HL-60 (cell line): ENCODE measurements around the gene SASH3.

Experiments
- DNase-seq, 2 experiments: peaks; one replicate each; pipeline ENCODE4 v3.0.0-alpha.2; 2010 to 2020; ENCODE audit warnings: low read depth in 1 of 2, low spot score in 1 of 2
- H3K27ac ChIP-seq: fragments of 250-450 bp; sonication (Bioruptor Pico); replicated peaks from 2 replicates; pipeline ENCODE4 v1.5.1; 2020; ENCODE audit warnings: mild to moderate bottlenecking, moderate library complexity
- H3K27me3 ChIP-seq: fragments of 250-450 bp; sonication (Bioruptor Pico); 2 replicates; pipeline ENCODE4 v1.5.1; 2021; ENCODE audit warnings: mild to moderate bottlenecking, moderate library complexity; ENCODE audit not compliant: insufficient read depth, poor library complexity, severe bottlenecking
- H3K4me3 ChIP-seq: replicated peaks from 2 replicates; pipeline ENCODE4 v1.5.1; 2011; ENCODE audit warnings: mild to moderate bottlenecking, control low read depth, low read length; ENCODE audit not compliant: insufficient read depth
- GABPA ChIP-seq: IDR thresholded peaks from 2 replicates; pipeline ENCODE4 v1.6.1; 2012; ENCODE audit warnings: low read depth
- POLR2AphosphoS5 ChIP-seq: IDR thresholded peaks from 2 replicates; pipeline ENCODE4 v1.6.1; 2012; ENCODE audit warnings: low read depth
- SPI1 ChIP-seq: IDR thresholded peaks from 2 replicates; pipeline ENCODE4 v1.6.1; 2012; ENCODE audit warnings: low read depth, mild to moderate bottlenecking, borderline replicate concordance
- TF ChIP-seq, protein P1 (sequence below): IDR thresholded peaks from 2 replicates; pipeline ENCODE4 v1.6.1; 2012; ENCODE audit warnings: low read depth; ENCODE audit not compliant: insufficient replicate concordance
- TF ChIP-seq, protein P2 (sequence below): IDR thresholded peaks from one replicate; pipeline ENCODE4 v1.5.1; 2011; ENCODE audit warnings: low read length, control low read depth, inconsistent platforms; ENCODE audit not compliant: insufficient read depth

Gene SASH3

DNA sequence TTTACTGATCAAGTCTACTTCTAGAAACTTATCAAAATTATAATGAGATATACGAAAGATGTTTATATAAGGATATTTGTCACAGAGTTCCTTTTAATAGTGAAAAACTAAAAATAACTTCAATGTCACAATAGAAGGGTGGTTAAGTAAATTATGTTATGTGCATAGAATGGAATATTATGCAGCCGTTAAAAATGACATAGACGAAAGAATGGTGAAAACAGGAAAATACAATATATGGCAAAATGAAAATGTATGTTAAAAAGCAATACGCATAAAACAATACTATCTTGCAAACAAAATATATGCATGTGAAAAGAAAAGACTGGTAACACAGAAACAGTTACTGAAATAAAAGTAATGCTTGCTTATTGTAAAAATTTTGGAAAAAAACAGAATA is 44.9 kb downstream of the SASH3 start:
- no peak overlapping the region for H3K27ac ChIP-seq
- DNase-seq = no peak
- H3K4me3 ChIP-seq = no peak overlapping the region
- no peaks in the 10 kb centered on the region for H3K27me3 ChIP-seq
- no peak for TF ChIP-seq SPI1
- no peak for TF ChIP-seq POLR2AphosphoS5
- TF ChIP-seq, protein P1, sequence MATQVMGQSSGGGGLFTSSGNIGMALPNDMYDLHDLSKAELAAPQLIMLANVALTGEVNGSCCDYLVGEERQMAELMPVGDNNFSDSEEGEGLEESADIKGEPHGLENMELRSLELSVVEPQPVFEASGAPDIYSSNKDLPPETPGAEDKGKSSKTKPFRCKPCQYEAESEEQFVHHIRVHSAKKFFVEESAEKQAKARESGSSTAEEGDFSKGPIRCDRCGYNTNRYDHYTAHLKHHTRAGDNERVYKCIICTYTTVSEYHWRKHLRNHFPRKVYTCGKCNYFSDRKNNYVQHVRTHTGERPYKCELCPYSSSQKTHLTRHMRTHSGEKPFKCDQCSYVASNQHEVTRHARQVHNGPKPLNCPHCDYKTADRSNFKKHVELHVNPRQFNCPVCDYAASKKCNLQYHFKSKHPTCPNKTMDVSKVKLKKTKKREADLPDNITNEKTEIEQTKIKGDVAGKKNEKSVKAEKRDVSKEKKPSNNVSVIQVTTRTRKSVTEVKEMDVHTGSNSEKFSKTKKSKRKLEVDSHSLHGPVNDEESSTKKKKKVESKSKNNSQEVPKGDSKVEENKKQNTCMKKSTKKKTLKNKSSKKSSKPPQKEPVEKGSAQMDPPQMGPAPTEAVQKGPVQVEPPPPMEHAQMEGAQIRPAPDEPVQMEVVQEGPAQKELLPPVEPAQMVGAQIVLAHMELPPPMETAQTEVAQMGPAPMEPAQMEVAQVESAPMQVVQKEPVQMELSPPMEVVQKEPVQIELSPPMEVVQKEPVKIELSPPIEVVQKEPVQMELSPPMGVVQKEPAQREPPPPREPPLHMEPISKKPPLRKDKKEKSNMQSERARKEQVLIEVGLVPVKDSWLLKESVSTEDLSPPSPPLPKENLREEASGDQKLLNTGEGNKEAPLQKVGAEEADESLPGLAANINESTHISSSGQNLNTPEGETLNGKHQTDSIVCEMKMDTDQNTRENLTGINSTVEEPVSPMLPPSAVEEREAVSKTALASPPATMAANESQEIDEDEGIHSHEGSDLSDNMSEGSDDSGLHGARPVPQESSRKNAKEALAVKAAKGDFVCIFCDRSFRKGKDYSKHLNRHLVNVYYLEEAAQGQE = no peak
- TF ChIP-seq, protein P2, sequence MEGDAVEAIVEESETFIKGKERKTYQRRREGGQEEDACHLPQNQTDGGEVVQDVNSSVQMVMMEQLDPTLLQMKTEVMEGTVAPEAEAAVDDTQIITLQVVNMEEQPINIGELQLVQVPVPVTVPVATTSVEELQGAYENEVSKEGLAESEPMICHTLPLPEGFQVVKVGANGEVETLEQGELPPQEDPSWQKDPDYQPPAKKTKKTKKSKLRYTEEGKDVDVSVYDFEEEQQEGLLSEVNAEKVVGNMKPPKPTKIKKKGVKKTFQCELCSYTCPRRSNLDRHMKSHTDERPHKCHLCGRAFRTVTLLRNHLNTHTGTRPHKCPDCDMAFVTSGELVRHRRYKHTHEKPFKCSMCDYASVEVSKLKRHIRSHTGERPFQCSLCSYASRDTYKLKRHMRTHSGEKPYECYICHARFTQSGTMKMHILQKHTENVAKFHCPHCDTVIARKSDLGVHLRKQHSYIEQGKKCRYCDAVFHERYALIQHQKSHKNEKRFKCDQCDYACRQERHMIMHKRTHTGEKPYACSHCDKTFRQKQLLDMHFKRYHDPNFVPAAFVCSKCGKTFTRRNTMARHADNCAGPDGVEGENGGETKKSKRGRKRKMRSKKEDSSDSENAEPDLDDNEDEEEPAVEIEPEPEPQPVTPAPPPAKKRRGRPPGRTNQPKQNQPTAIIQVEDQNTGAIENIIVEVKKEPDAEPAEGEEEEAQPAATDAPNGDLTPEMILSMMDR = no peak
- no peak for TF ChIP-seq GABPA

DNA sequence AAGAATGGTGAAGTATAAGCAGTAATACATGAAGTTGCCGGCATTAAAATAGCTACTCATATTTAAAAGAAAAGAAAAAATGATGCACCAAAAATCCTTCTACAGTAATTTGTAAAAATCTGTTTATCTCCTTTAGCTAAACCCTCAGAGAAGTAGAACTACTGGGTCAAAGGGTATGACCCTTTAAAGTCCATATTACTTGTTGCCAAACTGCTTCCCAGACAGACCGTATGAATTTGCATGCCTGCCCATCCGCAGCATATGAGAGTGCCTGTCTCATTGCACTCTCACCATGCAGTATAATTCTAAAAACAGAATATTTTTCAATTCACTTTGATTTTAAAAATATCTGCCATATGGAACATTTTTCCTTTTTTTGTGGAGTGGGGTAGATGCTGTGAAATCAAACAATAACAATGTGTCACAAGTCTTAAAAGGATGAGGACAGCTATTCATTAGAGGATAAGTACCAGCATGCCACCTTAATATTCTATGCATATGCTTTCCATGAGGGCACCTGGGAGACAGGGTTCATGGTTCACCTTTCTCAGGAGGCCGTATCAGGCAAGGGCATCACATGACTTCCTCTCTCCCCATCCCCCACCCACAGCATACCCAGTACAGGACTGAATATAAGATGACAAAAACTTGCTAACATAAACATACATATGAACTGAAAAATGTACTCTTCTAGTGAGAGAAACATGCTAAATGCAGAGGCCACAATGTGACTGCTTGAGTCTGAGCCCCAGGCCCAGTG is 46.2 kb downstream of the SASH3 start:
- TF ChIP-seq GABPA = no peak

DNA sequence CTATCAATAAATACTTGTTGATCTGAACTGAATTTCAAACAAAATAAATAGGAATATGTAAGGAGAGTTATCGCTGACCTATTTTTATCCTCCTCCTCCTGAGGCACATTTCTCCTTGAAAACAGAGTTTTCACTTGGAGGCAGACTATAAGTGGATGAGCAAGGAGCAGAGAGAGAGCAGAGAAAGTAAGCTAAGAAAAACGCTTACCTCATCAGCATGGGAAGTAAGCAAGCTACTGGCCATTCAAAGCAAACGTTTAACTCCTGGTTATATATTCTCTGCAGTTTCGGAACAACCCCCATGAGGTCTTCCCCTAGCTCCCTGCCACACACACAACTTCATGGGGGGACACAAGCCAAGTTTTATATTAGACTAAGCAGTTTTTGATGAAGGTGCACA is 50.7 kb downstream of the SASH3 start:
- DNase-seq = no peak
- Histone ChIP-seq H3K27me3 (no peaks in the 10 kb centered on the region), H3K27ac (no peak overlapping the region), H3K4me3 (no peak overlapping the region)
- TF ChIP-seq, protein P2 = no peak
- no peak for TF ChIP-seq POLR2AphosphoS5
- TF ChIP-seq GABPA = no peak
- TF ChIP-seq, protein P1 = no peak
- TF ChIP-seq SPI1 = no peak

More for the DNA sequence above, 46.2 kb downstream of the SASH3 start:
- Histone ChIP-seq H3K27ac (no peak overlapping the region), H3K27me3 (no peaks in the 10 kb centered on the region), H3K4me3 (no peak overlapping the region)
- no peak for DNase-seq

DNA sequence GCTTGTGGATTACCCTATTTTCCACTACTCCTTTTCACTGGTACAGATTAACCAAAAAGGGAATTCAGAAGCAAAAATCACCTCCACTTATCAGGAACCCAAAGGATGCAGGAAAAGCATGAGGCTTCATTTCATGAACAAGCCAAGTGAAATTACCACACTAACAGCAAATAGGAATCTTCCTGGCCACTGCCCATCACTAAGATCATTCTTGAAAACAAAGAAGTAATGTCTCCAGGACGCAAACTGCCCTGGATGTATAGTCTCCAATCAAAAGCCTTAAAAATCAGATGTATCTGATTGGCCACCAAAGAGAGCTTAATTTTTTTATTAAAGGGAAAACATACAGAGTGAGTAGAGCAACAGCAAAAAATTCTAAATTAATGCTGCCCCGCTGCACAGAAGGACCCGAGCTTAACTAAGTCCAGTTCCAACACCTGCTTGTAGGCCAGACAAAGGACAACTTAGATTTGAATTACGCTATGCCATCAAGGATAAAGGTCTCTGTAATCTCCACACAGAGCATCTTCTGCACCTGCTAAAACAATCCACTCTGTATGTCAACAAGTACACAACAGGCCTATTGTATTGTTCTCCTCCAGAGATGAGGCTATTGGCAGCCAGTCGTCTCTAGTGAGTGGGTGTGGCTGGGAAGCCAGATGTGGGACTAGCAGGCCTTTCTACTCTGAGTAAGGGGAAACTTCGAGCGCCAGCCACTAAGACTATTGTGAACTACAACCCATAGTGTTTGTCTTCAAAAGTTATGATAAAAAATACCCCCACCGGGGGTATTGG is 51.5 kb downstream of the SASH3 start:
- Histone ChIP-seq H3K4me3 (no peak overlapping the region), H3K27ac (no peak overlapping the region), H3K27me3 (no peaks in the 10 kb centered on the region)
- TF ChIP-seq, protein P2 = no peak
- TF ChIP-seq GABPA = no peak
- no peak for TF ChIP-seq POLR2AphosphoS5
- no peak for TF ChIP-seq SPI1
- TF ChIP-seq, protein P1 = no peak
- DNase-seq = no peak
